Urothelium cell line (cell line): ENCODE data around the gene RNF150.

Source experiments
- DNase-seq: peaks from one replicate; pipeline ENCODE4 v3.0.0; 2011; ENCODE audit warnings: low spot score, mixed read lengths
- FAIRE-seq: peaks from 2 replicates; lab custom pipeline; 2011; peaks lifted over from hg19 to GRCh38; lab: Jason Lieb, UNC

RNF150 gene

DNA sequence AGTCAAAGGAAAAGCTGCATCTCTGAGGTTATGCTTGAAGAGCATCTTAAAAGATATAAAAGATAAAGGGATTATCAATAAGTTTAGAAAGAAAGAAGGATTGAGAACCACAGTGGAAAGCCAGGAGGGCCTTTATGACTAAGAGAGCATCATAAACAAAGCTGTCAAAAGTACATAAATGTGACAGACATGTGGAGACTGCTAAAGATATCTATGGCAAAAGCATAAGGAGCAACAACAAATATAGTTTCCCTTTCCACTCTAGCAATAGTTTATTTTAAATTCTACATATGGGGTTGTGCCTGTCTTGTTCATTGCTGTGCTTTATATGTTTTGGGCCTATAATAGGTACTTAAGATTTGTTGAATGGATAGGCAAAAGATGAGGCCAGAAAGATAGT lies 97.3 kb downstream of the RNF150 start:
- no peak for FAIRE-seq

GRCh38 chr4:141028024-141028529 lies 105.2 kb downstream of the RNF150 start:
- no peak for FAIRE-seq
- no peak for DNase-seq

More for the DNA sequence above, 97.3 kb downstream of the RNF150 start:
- DNase-seq, result no peak

- FAIRE-seq, result no peak
- no peak for DNase-seq
Measured at GRCh38 chr4:141027421-141027820, 105.8 kb downstream of the RNF150 start.

GRCh38 chr4:141026900-141027299 lies 106.4 kb downstream of the RNF150 start:
- no peak for DNase-seq
- FAIRE-seq, result no peak

DNA sequence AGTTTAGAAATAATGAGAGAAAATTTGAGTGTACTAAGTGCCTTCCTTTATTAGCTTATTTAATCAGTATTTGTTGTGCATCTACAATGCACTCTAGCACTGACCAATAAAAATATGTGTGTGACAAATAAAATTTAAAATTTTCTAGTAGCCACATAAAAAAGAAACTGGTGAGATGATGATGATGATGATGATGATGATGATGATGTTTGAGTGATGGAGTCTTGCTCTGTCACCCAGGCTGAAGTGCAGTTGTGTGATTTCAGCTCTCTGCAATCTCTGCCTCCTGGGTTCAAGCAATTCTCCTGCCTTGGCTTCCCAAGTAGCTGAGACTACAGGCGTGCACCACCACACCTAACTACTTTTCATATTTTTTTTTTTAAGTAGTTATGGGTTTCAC lies 110.2 kb downstream of the RNF150 start:
- DNase-seq (no peak), FAIRE-seq (no peak)

DNA sequence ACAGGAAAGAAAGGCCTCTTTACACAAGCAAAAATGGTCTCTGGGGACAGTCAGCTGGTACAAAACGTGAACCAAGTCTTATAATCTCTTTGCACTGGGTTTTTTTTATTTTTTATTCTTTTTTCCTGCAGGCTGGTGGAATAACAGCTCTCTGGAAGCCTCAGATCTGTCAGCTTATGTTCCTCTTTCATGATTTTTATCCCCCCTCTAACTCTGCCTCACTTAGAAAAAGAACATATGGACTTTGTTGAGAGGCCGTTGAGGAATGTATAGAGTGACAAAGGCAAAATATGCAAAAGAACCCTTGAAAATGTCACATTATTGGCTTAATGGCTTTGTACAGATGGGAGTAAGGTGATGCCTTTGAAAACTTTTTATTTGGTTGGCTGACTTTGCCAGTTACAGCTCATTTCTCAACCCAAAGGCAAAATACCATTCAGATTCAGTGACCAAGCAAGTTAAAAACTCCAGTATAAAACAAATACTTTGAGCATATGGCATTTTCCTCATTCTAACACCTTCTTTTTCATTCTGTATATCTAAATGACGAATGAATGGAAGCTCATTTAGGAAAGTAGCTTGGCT lies 111.1 kb downstream of the RNF150 start:
- FAIRE-seq (no peak), DNase-seq (no peak)

- DNase-seq, result no peak
- no peak for FAIRE-seq
Measured at GRCh38 chr4:141021397-141022110, 111.7 kb downstream of the RNF150 start.

DNA sequence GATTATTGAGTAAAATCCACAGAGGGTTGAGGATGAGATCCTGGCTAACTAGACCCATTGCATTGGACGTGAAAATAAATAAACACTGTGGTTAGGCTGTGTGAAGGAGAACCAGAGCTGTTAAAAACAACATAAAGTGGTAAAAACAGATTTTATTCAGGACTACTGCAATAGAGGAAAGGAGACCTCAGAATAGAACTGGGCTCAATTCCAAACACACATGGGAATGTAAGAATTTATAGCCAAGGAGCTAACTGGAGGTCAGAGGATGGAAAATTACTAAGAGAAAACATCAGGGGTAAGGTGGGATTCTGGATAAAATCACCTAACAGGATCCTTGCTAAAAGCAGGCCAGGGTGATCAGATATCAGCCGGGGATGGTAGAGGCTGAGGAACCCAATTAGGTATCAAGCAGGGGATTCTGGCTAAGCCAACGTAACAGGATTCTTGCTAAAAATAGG lies 112.4 kb downstream of the RNF150 start:
- no peak for FAIRE-seq
- no peak for DNase-seq

DNA sequence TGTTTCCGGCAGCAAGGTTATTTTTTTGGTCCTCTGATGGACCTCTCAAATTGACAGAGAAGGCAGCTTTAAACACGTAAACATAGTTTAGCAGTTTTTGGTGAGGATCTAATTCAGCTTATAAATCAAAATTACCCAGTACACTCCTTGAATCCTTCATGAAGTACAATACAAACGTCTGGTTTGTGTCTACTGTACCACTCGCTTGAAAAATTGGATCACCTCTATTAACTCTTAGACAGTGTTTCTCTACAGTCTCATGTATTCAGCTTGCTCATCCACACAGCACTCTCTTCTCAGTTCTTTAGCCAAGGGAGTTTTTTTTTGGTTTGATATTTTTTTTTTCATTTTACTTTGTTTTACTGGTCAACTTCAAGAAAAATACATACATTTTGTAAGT lies 113.5 kb downstream of the RNF150 start:
- no peak for DNase-seq
- FAIRE-seq, result no peak

DNA sequence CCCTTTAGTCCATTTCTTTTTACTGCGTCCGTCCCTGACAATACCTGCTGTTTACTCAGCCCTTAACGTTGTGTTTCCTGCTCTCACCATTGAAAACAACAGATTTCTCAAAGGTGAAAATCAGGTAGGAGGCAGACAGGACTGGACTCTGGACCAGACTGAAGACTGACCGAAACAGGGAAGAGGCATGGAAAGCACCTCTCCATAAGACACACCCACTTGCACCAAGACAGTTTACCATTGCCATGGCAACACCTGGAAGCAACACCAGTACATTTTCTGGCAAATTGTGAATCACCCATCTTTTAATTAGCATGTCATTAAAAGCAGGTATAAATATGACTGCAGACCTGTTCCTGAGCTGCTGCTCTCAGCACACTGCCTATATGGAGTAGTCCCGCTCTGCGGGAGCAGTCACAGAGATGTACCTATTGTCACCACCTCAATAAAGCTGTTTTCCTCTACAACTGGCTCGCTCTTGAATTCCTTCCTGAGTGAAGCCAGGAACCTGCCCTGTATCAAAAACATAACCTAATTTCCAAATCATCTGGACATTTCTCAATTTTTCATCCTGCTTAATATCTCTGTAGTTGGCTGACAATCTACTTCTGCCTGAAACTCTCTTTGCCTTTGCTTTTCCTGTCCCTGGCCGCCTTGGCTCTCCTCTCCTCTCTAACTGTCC lies 117.0 kb downstream of the RNF150 start:
- no peak for DNase-seq
- FAIRE-seq, result no peak

GRCh38 chr4:141013899-141014298 lies 119.4 kb downstream of the RNF150 start:
- FAIRE-seq (no peak), DNase-seq (no peak)

DNA sequence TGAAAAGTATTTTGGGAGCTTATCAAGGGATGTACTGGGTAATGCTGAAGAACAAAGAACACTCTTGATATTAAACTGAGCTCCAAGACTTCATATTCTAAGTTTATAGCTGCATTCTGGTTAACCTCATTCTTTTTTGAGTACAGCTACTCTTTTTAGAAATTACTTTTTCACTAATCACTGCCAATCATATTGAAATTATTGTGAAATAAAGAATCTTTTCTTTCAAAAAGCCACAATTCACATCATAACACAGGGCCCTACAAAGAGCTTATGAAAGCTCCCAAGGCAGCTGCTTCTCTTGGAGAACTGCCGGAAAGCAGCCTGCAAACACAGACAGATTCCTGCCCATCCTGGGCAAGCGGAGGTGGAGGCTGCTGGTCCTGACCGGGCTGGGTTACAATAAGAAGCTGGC lies 121.4 kb downstream of the RNF150 start:
- DNase-seq (no peak), FAIRE-seq (no peak)

DNA sequence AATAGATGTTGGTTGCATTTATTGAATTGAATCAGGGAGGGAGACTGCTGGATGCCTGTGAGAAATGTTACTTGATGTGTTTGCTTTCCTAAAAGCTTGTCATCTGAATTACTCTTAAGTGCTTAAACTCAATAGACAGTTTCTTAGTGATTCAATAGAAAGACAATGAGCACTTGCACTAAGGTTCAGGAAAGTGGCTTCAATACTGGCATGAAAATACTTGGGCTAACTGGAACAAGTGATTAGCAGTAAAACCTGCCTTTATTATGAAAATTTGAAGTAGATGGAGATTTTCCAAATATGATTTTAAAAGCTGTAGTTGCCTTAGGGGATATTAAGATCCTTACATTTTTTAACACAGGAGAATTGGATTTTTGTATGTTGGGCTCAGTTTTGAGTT lies 123.3 kb downstream of the RNF150 start:
- DNase-seq, result no peak
- FAIRE-seq, result no peak

DNA sequence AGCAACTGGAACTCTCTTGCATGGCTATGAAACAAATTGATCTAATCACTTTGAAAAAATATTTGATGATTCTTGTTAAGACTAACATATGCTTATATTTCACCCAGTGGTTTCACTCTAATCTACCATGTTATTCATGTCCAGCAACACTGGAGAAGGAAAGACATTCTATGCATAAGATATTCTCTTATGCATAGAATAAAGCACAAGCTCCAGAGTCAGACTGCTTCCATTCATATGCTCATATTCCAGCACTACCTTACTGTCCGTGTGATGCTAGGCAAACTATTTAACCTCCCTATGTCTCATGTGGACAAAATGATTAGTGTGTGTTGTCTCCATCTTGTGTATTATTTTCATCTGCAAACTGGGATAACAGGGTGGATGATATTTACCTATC lies 124.1 kb downstream of the RNF150 start:
- no peak for FAIRE-seq
- no peak for DNase-seq

- no peak for FAIRE-seq
- no peak for DNase-seq
Measured at GRCh38 chr4:141006242-141006802, 126.9 kb downstream of the RNF150 start.

- FAIRE-seq, result no peak
- no peak for DNase-seq
Measured at GRCh38 chr4:141004823-141005222, 128.4 kb downstream of the RNF150 start.

DNA sequence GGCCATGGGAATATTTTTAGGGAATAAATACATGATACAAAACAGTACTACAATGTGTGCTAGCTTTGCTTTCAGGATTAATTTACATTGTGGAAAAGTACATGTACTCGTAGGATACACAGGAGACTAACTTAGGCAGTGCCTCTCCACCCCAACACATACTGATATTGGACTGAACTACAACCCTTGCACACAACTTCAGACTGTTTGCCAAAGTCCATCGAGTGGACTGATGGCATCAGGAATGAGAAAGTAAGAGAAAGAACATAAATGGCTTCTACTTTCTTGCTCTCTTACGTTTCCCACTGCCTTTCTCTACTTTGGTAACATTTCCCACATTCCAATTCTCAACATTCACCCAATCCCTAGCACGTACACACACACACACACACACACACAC lies 130.1 kb downstream of the RNF150 start:
- FAIRE-seq (no peak), DNase-seq (no peak)

DNA sequence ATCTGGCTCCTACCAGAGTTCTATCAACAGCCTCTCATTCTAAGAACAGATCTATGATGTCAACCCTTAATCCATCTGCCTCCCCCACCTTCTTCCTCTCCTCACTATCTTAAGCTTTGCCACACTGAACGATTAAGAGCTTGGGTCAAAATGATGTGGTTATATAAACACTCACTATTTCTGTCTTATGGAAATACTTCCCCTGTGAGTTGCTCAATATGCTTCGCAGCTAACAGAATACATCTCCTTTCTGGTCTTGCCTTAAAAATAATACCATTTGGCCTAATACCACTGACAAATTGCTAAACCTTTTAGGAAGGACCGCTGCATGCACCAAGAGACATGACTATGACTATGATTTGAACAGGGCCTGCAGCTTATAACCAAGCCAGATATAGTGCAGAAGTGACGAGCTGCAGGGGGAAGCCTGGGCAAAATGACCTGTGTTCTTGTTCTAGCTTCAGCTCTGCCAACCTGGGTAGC lies 130.9 kb downstream of the RNF150 start:
- DNase-seq (no peak), FAIRE-seq (no peak)

DNA sequence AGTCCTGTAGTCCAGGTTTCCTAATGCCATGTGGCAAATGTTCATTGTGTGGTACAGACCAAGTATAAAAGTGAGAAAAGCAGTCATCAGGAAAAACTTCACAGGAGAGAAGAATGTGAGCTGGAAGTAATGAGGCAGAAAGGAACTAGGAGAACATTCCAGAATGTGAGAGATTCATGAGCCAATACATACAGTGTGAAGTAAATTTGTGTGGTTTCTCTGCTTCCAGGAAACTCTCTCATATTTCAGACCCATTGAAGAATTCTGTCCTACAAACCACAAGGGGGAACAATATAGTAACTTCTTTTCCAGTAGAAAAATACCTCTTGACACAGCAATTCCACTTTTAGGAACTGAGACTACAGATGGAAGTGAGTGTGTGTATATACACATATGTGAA lies 136.5 kb downstream of the RNF150 start:
- no peak for FAIRE-seq
- DNase-seq, result peak; percentile 11

- DNase-seq, result no peak
- no peak for FAIRE-seq
Measured at GRCh38 chr4:140995058-140995457, 138.2 kb downstream of the RNF150 start.

GRCh38 chr4:140994015-140994414 lies 139.3 kb downstream of the RNF150 start:
- DNase-seq (no peak), FAIRE-seq (no peak)
